ENCODE results near the gene RINT1.
"Not testable (repeated sequence)": the region's sequence is repeated elsewhere in the genome, so short reads cannot be mapped to it uniquely, and the experiment has no call there.

Gene RINT1

GRCh38 chr7:105596866-105597265 is 64.9 kb downstream of the RINT1 start:
- no peak for DNase-seq (ENCODE audit: low read depth in 3 of 3, low spot score in 1 of 3)

GRCh38 chr7:105599080-105599479 is 67.1 kb downstream of the RINT1 start:
- DNase-seq (ENCODE audit: low read depth in 3 of 3, low spot score in 1 of 3), result not testable (repeated sequence)

GRCh38 chr7:105599551-105599950 is 67.5 kb downstream of the RINT1 start:
- DNase-seq (ENCODE audit: low read depth in 3 of 3, low spot score in 1 of 3), result no peak

- DNase-seq (ENCODE audit: low read depth in 3 of 3, low spot score in 1 of 3), result no peak
Measured at GRCh38 chr7:105600720-105601550, 68.9 kb downstream of the RINT1 start.

GRCh38 chr7:105602325-105603305 is 70.6 kb downstream of the RINT1 start:
- no peak for DNase-seq (ENCODE audit: low read depth in 3 of 3, low spot score in 1 of 3)

GRCh38 chr7:105610165-105610930 is 78.3 kb downstream of the RINT1 start:
- DNase-seq (ENCODE audit: low read depth in 3 of 3, low spot score in 1 of 3), result no peak

- DNase-seq (ENCODE audit: low read depth in 3 of 3, low spot score in 1 of 3), result no peak
Measured at GRCh38 chr7:105611856-105612775, 80.1 kb downstream of the RINT1 start.

- no peak for DNase-seq (ENCODE audit: low read depth in 3 of 3, low spot score in 1 of 3)
Measured at GRCh38 chr7:105612806-105613205, 80.8 kb downstream of the RINT1 start.

- DNase-seq (ENCODE audit: low read depth in 3 of 3, low spot score in 1 of 3), result no peak
Measured at GRCh38 chr7:105613611-105614330, 81.8 kb downstream of the RINT1 start.

GRCh38 chr7:105614341-105614840 is 82.4 kb downstream of the RINT1 start:
- DNase-seq (ENCODE audit: low read depth in 3 of 3, low spot score in 1 of 3), result no peak
